PFSK-1 (cell line): Measurements from ENCODE around the gene ASS1.

Experiments used
- FOXP2 ChIP-seq: optimal IDR thresholded peaks from 2 replicates; pipeline ENCODE3; 2011; ENCODE audit warnings: borderline replicate concordance, control low read depth, inconsistent platforms; ENCODE audit not compliant: insufficient read depth; ENCODE audit errors: extremely low read length, extremely low read depth
- POLR2AphosphoS5 ChIP-seq: IDR thresholded peaks from 2 replicates; pipeline ENCODE4 v1.6.1; 2012; ENCODE audit warnings: low read depth, mild to moderate bottlenecking, control low read depth, low read length, moderate library complexity
- SIN3A ChIP-seq: IDR thresholded peaks from 2 replicates; pipeline ENCODE4 v1.6.1; 2012; ENCODE audit warnings: mild to moderate bottlenecking, low read length, moderate library complexity, borderline replicate concordance; ENCODE audit not compliant: insufficient read depth
- TAF1 ChIP-seq: IDR thresholded peaks from 2 replicates; pipeline ENCODE4 v1.6.1; 2012; ENCODE audit warnings: low read length, control low read depth, borderline replicate concordance; ENCODE audit not compliant: insufficient read depth
- TF ChIP-seq, protein P1 (sequence below), 2 experiments: IDR thresholded peaks; 2 replicates each; pipeline versions ENCODE4 v1.6.1 to v1.8.0; 2011 to 2012; ENCODE audit warnings: low read depth in 2 of 2, low read length in 2 of 2, control low read depth in 1 of 2, inconsistent platforms in 1 of 2, mild to moderate bottlenecking in 1 of 2, moderate library complexity in 1 of 2; ENCODE audit not compliant: insufficient read depth in 1 of 2

ASS1 gene

GRCh38 chr9:130537346-130538050 is 92.7 kb downstream of the ASS1 start:
- TF ChIP-seq SIN3A: no peak
- no peak for TF ChIP-seq POLR2AphosphoS5
- TF ChIP-seq, protein P1, sequence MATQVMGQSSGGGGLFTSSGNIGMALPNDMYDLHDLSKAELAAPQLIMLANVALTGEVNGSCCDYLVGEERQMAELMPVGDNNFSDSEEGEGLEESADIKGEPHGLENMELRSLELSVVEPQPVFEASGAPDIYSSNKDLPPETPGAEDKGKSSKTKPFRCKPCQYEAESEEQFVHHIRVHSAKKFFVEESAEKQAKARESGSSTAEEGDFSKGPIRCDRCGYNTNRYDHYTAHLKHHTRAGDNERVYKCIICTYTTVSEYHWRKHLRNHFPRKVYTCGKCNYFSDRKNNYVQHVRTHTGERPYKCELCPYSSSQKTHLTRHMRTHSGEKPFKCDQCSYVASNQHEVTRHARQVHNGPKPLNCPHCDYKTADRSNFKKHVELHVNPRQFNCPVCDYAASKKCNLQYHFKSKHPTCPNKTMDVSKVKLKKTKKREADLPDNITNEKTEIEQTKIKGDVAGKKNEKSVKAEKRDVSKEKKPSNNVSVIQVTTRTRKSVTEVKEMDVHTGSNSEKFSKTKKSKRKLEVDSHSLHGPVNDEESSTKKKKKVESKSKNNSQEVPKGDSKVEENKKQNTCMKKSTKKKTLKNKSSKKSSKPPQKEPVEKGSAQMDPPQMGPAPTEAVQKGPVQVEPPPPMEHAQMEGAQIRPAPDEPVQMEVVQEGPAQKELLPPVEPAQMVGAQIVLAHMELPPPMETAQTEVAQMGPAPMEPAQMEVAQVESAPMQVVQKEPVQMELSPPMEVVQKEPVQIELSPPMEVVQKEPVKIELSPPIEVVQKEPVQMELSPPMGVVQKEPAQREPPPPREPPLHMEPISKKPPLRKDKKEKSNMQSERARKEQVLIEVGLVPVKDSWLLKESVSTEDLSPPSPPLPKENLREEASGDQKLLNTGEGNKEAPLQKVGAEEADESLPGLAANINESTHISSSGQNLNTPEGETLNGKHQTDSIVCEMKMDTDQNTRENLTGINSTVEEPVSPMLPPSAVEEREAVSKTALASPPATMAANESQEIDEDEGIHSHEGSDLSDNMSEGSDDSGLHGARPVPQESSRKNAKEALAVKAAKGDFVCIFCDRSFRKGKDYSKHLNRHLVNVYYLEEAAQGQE (IDR thresholded peaks at IDR 0.05; ENCODE audit: insufficient read depth in 1 of 2, low read depth in 2 of 2, low read length in 2 of 2): no peak
- TF ChIP-seq FOXP2: no peak
- no peak for TF ChIP-seq TAF1

DNA sequence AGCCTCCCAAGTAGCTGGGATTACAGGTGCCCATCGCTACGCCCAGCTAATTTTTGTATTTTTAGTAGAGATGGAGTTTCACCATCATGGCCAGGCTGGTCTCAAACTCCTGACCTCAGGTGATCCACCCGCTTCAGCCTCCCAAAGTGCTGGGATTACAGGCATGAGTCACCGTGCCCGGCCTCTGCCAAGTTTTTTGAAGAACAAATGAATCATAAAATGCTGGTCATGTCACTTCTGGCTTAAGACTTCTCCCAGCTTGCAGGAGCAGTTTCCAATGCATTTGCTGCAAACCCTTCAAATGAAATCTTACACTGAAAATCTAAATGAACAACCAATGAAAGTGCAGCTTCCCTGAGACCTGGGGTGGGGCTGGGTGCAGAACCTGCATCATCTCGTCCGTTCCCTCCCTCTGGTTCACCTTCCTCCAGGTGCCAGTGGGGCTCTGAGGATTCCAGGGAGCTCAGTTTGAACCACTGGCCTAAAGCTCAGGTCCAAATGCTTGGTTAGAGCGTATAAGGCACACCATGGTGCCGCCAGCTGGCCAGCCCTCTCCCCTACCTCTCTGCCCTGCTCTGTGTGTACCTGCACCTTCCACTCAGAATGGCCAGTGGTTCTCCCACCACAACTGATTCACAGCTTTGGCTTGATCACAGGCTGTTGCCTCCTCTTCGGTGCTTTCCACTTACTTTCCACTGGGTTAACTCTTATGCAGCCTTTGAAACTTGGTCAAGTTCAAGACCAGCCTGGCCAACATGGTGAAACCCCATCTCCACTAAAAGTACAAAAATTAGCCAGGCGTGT is 94.9 kb downstream of the ASS1 start:
- no peak for TF ChIP-seq POLR2AphosphoS5
- no peak for TF ChIP-seq TAF1
- TF ChIP-seq SIN3A: no peak
- TF ChIP-seq FOXP2: no peak
- TF ChIP-seq, protein P1 (IDR thresholded peaks at IDR 0.05; ENCODE audit: insufficient read depth in 1 of 2, low read depth in 2 of 2, low read length in 2 of 2): no peak

DNA sequence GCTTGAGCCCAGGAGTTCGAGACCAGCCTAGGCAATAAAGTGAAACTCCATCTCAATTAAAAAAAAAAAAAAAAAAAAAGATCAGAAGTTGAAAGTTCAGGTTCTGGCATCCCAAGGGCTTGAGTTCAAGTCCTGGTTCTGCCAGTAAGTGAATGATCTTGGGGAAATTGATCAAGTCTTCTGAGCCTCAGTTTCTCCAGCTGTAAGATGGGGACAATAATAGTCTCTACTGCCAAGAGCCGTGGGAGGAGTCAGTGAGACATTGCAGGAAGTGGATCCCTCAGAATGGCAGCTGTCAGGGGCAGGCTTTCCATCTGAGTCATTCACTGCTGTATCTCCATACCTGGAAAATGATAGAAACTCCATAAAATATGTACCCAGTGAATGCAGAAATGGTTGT is 96.8 kb downstream of the ASS1 start:
- TF ChIP-seq FOXP2 (no peak), SIN3A (no peak), TAF1 (no peak), POLR2AphosphoS5 (no peak)
- TF ChIP-seq, protein P1 (IDR thresholded peaks at IDR 0.05; ENCODE audit: insufficient read depth in 1 of 2, low read depth in 2 of 2, low read length in 2 of 2): no peak

- no peak for TF ChIP-seq POLR2AphosphoS5
- no peak for TF ChIP-seq TAF1
- TF ChIP-seq SIN3A: no peak
- TF ChIP-seq FOXP2: no peak
- TF ChIP-seq, protein P1 (IDR thresholded peaks at IDR 0.05; ENCODE audit: insufficient read depth in 1 of 2, low read depth in 2 of 2, low read length in 2 of 2): no peak
Measured at GRCh38 chr9:130542038-130542437, 97.3 kb downstream of the ASS1 start.
